ENCODE results near the gene YWHAB.
"Not testable (repeated sequence)": the region's sequence is repeated elsewhere in the genome, so short reads cannot be mapped to it uniquely, and the experiment has no call there.

The YWHAB gene

GRCh38 chr20:44869471-44869870 is 16.0 kb upstream of the YWHAB start:
- DNase-seq = no peak

- DNase-seq = not testable (repeated sequence)
Observed at GRCh38 chr20:44882360-44882759, 3.1 kb upstream of the YWHAB start.

- no peak for DNase-seq
Observed at GRCh38 chr20:44883214-44883902, 2.1 kb upstream of the YWHAB start.

- peak; percentile 32 for DNase-seq
Observed at GRCh38 chr20:44884907-44885391, 556 bp upstream of the YWHAB start.

- DNase-seq = no peak
Observed at GRCh38 chr20:44886266-44886651, 754 bp downstream of the YWHAB start.

- no peak for DNase-seq
Observed at GRCh38 chr20:44886828-44887227, 1.3 kb downstream of the YWHAB start.

GRCh38 chr20:44887466-44887865 is 2.0 kb downstream of the YWHAB start:
- no peak for DNase-seq

GRCh38 chr20:44888226-44889103 is 3.0 kb downstream of the YWHAB start:
- DNase-seq = no peak

GRCh38 chr20:44891826-44892225 is 6.3 kb downstream of the YWHAB start:
- DNase-seq = no peak

- DNase-seq = no peak
Observed at GRCh38 chr20:44894959-44895358, 9.5 kb downstream of the YWHAB start.

- DNase-seq = no peak
Observed at GRCh38 chr20:44896583-44896982, 11.1 kb downstream of the YWHAB start.

- no peak for DNase-seq
Observed at GRCh38 chr20:44897133-44897532, 11.6 kb downstream of the YWHAB start.

- DNase-seq = no peak
Observed at GRCh38 chr20:44900231-44900854, 14.8 kb downstream of the YWHAB start.

GRCh38 chr20:44901974-44902373 is 16.5 kb downstream of the YWHAB start:
- DNase-seq = no peak

GRCh38 chr20:44904377-44904776 is 18.9 kb downstream of the YWHAB start:
- DNase-seq = no peak

GRCh38 chr20:44908987-44909871 is 23.7 kb downstream of the YWHAB start:
- no peak for DNase-seq

GRCh38 chr20:44909872-44910689 is 24.6 kb downstream of the YWHAB start, which contains the start of gene PABPC1L:
Gene PABPC1L (plus strand): TSS chr20:44910060. CDS start chr20:44910144, 84 bp downstream.
- DNase-seq = peak; percentile 24

- DNase-seq = no peak
Observed at GRCh38 chr20:44910690-44911262, 25.3 kb downstream of the YWHAB start.

- no peak for DNase-seq
Observed at GRCh38 chr20:44911264-44911921, 25.9 kb downstream of the YWHAB start.

- DNase-seq = no peak
Observed at GRCh38 chr20:44912189-44912588, 26.7 kb downstream of the YWHAB start.

- no peak for DNase-seq
Observed at GRCh38 chr20:44914924-44915323, 29.4 kb downstream of the YWHAB start.

Measured in DMS79 treated with DMSO at 0.1 percent for 48 hours (cell line).